HCT116 (cell line): Measurements from ENCODE around the gene KDM6B.

Experiments used
- CEBPB ChIP-seq: IDR thresholded peaks from 2 replicates; pipeline ENCODE4 v1.6.1; 2012; ENCODE audit warnings: low read depth
- CTCF ChIP-seq, 3 experiments: fragments of 200-600 bp in 1 of 3; sonication (generic) in 1 of 3; IDR thresholded peaks in 2 of 3; conservative IDR thresholded peaks in 1 of 3; 2 replicates each; pipeline ENCODE4 v1.5.1; 2012 to 2017; ENCODE audit warnings: low read depth in 2 of 3, low read length in 2 of 3, antibody characterized with exemption in 1 of 3, borderline replicate concordance in 1 of 3, control low read depth in 1 of 3, mild to moderate bottlenecking in 1 of 3, mixed read lengths in 1 of 3, mixed run types in 1 of 3, moderate library complexity in 1 of 3; ENCODE audit not compliant: insufficient read depth in 1 of 3
- EGR1 ChIP-seq: IDR thresholded peaks from 2 replicates; pipeline ENCODE4 v1.6.1; 2012; ENCODE audit warnings: low read depth
- EZH2 ChIP-seq: fragments of 200-600 bp; sonication (generic); IDR thresholded peaks from 2 replicates; pipeline ENCODE4 v1.6.1; 2017; ENCODE audit warnings: antibody characterized with exemption, mixed run types
- EZH2phosphoT487 ChIP-seq: fragments of 200-600 bp; IDR thresholded peaks from 2 replicates; pipeline ENCODE4 v1.6.1; 2018; ENCODE audit warnings: antibody characterized with exemption, borderline replicate concordance
- POLR2A ChIP-seq: IDR thresholded peaks from 2 replicates; pipeline ENCODE4 v1.7.0; 2011; ENCODE audit warnings: borderline replicate concordance; ENCODE audit not compliant: insufficient read depth, insufficient read length; ENCODE audit errors: extremely low read depth
- POLR2AphosphoS5 ChIP-seq: IDR thresholded peaks from 2 replicates; pipeline ENCODE4 v1.6.1; 2011; ENCODE audit warnings: mild to moderate bottlenecking, low read depth, low read length, moderate library complexity
- RAD21 ChIP-seq: IDR thresholded peaks from 2 replicates; pipeline ENCODE4 v1.6.1; 2012; ENCODE audit warnings: low read depth, mild to moderate bottlenecking
- SIN3A ChIP-seq: IDR thresholded peaks from 2 replicates; pipeline ENCODE4 v1.6.1; 2012; ENCODE audit warnings: low read depth
- YY1 ChIP-seq: IDR thresholded peaks from 2 replicates; pipeline ENCODE4 v1.6.1; 2011; ENCODE audit warnings: low read length, low read depth, moderate library complexity, mild to moderate bottlenecking; ENCODE audit not compliant: insufficient replicate concordance; ENCODE audit errors: extremely low read depth
- ZBTB33 ChIP-seq: IDR thresholded peaks from 2 replicates; pipeline ENCODE4 v1.6.1; 2011; ENCODE audit warnings: mild to moderate bottlenecking, low read length, moderate library complexity; ENCODE audit not compliant: insufficient replicate concordance; ENCODE audit errors: extremely low read depth
- ZNF274 ChIP-seq: fragments of 200-500 bp; sonication (Bioruptor generic); IDR thresholded peaks from 2 replicates; pipeline ENCODE4 v1.6.1; 2014; ENCODE audit warnings: mild to moderate bottlenecking, low read depth, low read length, inconsistent platforms
- TF ChIP-seq, protein P1 (sequence below): IDR thresholded peaks from 2 replicates; pipeline ENCODE4 v1.6.1; 2012; ENCODE audit warnings: low read depth

DNA sequence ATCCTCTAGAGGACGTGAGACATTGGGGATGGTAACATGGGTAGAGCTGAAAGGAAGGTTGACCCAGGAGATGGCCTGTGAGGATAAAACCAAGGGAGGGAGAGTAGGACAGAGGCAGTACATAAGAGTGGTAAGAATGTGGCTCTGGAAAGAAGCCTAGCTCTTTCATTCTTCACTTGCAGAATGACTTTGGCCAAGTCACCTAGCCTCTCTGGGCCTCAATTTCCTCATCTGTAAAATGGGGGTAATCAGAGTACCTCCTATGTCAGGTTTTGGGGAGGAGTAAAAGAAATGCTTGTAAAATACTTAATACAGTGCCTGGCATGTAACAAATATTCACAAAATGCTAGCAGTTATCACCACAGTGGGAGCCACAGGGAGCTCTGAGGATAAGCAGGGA, 6.9 kb downstream of the KDM6B start:
- TF ChIP-seq POLR2A, result no peak
- no peak for TF ChIP-seq CTCF (IDR thresholded peaks at IDR 0.05 in 2 of 3, conservative IDR thresholded peaks at IDR 0.05 in 1 of 3; ENCODE audit: borderline replicate concordance in 1 of 3, insufficient read depth in 1 of 3, low read depth in 2 of 3, low read length in 2 of 3)
- TF ChIP-seq, protein P1, sequence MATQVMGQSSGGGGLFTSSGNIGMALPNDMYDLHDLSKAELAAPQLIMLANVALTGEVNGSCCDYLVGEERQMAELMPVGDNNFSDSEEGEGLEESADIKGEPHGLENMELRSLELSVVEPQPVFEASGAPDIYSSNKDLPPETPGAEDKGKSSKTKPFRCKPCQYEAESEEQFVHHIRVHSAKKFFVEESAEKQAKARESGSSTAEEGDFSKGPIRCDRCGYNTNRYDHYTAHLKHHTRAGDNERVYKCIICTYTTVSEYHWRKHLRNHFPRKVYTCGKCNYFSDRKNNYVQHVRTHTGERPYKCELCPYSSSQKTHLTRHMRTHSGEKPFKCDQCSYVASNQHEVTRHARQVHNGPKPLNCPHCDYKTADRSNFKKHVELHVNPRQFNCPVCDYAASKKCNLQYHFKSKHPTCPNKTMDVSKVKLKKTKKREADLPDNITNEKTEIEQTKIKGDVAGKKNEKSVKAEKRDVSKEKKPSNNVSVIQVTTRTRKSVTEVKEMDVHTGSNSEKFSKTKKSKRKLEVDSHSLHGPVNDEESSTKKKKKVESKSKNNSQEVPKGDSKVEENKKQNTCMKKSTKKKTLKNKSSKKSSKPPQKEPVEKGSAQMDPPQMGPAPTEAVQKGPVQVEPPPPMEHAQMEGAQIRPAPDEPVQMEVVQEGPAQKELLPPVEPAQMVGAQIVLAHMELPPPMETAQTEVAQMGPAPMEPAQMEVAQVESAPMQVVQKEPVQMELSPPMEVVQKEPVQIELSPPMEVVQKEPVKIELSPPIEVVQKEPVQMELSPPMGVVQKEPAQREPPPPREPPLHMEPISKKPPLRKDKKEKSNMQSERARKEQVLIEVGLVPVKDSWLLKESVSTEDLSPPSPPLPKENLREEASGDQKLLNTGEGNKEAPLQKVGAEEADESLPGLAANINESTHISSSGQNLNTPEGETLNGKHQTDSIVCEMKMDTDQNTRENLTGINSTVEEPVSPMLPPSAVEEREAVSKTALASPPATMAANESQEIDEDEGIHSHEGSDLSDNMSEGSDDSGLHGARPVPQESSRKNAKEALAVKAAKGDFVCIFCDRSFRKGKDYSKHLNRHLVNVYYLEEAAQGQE, result no peak
- TF ChIP-seq EGR1, result no peak
- no peak for TF ChIP-seq EZH2
- TF ChIP-seq EZH2phosphoT487, result no peak
- no peak for TF ChIP-seq SIN3A
- no peak for TF ChIP-seq CEBPB
- TF ChIP-seq YY1, result no peak
- TF ChIP-seq RAD21, result no peak
- TF ChIP-seq POLR2AphosphoS5, result no peak
- no peak for TF ChIP-seq ZNF274
- no peak for TF ChIP-seq ZBTB33
